KBM-7 (cell line): Measurements from ENCODE around the gene ACTN4.

Experiments used
- DNase-seq: peaks from one replicate; pipeline ENCODE4 v3.0.0-alpha.2; 2015
- in situ Hi-C: fragments of 300-500 bp; cut with MboI; formaldehyde crosslinking; loops from 2 replicates; pipeline ENCODE4 v1.14.3; 2020; ENCODE audit warnings: low sequenced_read_pairs, low pct_unique_long_range_greater_than_20kb, mixed read lengths

The ACTN4 gene

DNA sequence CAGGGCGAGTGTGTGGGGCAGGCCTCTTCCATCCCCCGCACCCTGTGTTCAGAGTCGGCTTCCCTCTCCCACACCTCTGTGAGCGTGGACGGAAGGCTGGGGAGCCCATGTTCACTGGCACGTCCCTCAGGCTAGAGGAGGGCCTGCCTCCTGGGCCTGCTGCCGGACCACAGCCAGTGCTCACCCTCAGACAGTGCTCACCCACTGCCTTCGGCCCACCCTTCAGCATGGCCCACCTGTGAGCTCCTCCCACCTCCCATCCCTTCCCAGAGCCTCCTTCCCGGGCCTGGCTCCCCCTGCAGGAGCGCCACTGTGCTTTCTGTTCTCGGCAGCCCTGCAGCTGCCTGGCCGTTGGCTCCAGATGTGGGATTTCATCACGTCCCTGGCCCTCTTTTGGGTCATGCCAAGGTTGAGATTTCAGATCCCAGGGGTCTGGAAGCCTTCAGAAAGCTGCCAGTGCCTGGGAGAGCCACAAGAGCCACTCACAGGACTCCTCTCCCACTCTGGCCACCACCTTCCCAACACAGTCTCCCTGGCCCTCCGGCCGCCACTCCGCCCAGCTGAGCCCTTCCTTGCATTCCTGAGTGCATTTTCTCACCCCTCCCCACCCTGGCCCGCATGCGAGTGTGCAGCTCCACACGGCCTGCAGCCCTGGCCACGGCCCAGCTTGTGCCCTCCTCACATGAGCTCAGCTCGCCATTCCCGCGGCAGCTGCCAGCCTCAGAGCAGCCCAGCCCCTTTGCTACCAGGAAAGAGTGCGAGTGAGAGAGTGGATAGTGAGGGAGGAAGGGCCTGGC, 71.5 kb downstream of the ACTN4 start:
- in situ Hi-C loops = no loop called here
- DNase-seq = no peak

DNA sequence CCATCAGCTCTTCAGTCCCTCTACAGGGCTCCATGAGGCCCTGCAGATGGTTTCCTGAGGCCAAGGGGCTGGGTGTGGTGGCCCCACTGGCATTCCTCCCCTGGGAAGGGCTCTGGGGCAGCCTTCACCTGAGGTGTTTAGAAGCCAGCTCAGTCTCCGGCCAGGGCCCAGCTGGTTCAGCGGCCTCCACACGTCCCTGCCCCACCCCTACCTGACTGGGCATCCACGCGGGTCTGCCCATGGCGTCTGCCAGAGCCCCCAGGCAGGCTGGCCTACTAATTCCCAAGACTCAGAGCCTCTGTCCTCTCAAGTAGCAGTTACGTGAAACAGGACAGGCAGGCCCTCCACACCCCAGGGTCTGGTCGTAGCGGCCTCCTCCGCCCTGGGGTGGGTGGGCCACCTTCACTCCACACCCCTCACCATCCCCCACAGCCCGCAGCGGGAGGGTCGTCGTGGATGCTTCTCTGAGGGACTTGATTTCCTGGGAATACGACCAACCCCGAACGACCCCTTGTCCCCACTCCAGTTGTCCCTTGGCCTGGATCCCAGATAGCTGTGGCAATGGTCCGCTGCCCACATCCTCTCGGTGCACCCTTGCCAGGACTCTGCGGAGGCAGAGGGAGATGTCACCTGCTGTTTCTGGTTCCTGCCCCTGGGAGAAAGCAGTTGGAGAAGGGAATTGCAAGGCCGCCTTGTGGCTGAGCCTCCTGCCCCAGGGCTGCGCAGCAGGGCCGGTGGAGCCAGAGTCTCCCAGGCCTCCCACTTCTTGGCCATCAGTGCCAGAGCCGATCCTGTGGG, 72.5 kb downstream of the ACTN4 start:
- no peak for DNase-seq
- in situ Hi-C loops = no loop called here

DNA sequence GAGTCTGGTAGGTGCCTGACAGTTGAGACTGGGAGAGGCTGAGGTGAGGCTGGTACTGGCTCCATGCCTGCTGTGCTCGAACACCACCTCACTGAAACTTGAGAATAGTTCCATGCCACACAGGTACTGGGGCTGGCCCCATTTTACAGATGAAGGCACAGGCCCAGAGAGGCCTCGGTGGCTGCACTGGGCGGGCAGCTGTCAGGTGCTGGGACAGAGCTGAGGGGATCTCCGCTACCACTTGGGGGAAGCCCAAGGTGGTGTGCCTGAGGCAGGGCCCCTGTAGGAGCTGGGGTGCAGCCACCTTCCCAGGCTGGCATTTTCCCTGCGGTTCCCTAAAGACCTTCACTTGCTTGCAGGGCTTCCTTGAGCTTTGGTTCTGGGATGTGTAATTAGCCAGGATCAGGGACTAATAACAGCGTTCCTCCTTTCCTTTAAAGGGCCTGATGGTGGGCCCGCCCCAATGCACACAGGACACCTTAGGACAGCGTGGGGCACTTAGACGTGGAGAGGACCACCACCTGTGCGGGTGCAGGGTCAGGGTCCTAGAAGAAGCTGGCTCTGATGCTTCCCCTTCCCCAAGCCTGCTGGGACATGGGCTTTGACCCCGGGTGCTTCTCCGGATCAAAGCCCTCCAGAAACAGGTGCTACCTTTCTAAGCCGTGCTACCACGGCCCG, 73.2 kb downstream of the ACTN4 start:
- in situ Hi-C loops = no loop called here
- DNase-seq = no peak

GRCh38 chr19:38721496-38721895, 74.0 kb downstream of the ACTN4 start:
- DNase-seq = no peak
- in situ Hi-C loops = no loop called here

DNA sequence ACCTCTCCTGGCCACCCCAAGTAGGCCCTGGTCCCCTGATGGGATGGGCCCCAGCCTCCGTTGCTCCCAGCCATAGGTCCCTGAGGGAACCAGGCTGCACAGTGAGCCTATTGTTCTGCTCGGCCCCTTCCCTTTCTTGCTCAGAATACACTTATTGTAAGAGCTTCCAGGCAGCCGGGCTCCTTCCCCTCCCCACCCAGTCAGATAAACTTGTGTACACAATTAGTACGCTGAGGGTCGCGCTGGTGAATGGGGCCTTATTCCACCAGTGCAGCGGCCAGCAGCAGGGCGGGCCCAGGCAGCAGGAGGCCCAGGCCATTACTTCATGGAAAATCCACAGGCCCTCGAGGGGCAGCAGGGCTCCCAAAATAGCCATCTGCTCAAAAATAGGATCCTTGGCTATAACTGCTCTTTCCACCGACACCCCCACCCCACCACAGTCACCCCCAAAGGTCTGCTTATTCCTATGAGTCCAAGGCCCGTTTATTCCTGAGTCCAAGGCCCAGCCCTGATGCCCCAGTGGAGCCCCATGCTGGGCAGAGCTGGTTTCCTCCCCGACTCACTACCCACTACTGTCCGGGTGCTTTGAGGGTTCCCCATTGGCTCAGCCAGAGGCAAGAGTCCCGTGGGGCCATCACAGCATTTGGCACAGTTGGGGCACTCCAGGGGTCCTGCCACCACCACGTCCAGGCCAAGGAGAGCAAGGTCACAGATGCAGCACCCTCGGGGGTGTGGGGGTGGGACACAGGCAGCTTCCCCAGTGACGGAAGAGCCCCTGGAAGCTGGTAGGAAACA, 74.7 kb downstream of the ACTN4 start:
- DNase-seq = no peak
- in situ Hi-C loops = no loop called here

GRCh38 chr19:38722947-38723605, 75.6 kb downstream of the ACTN4 start:
- in situ Hi-C loops = no loop called here

DNA sequence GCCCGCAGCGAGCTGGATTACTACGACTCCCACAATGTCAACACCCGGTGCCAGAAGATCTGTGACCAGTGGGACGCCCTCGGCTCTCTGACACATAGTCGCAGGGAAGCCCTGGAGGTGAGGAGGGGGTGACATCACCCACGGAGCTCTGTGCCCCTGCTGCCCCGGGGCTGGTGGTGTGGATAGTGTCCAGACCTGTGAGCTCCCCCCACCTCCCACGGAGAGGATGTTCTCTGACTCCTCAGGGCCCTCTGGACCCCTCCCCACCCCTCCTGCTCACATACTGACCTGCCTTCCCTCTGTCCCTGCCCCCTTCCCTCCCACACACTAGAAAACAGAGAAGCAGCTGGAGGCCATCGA, 76.1 kb downstream of the ACTN4 start:
- no peak for DNase-seq
- in situ Hi-C loops = no loop called here

More at GRCh38 chr19:38722947-38723605, 75.6 kb downstream of the ACTN4 start:
- no peak for DNase-seq

- in situ Hi-C loops = no loop called here
- DNase-seq = no peak
Observed at GRCh38 chr19:38723990-38724854, 76.8 kb downstream of the ACTN4 start.

- DNase-seq = no peak
- in situ Hi-C loops = no loop called here
Observed at GRCh38 chr19:38725469-38726283, 78.2 kb downstream of the ACTN4 start.

- in situ Hi-C loops = no loop called here
- no peak for DNase-seq
Observed at GRCh38 chr19:38726284-38726673, 78.8 kb downstream of the ACTN4 start.

DNA sequence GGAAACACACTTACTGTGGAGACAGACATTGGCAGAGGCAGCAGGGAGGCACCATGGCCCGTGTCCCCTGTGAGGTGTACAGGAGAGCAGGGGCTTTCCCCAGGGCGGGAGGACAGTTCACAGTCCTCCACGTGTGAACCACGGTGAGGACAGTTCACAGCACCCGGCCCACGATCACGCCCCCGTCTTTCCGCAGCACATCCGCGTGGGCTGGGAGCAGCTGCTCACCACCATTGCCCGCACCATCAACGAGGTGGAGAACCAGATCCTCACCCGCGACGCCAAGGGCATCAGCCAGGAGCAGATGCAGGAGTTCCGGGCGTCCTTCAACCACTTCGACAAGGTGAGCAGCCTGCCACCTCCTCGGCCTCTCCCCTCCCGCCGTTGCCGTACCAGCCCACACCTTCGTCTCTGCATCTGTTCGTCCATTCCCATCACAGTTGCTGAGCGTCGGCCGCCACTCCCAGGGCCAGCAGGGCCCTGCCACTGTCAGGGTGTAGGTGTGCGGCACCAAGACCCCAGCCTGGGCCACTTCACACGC, 79.4 kb downstream of the ACTN4 start:
- in situ Hi-C loops = no loop called here
- DNase-seq = no peak

DNA sequence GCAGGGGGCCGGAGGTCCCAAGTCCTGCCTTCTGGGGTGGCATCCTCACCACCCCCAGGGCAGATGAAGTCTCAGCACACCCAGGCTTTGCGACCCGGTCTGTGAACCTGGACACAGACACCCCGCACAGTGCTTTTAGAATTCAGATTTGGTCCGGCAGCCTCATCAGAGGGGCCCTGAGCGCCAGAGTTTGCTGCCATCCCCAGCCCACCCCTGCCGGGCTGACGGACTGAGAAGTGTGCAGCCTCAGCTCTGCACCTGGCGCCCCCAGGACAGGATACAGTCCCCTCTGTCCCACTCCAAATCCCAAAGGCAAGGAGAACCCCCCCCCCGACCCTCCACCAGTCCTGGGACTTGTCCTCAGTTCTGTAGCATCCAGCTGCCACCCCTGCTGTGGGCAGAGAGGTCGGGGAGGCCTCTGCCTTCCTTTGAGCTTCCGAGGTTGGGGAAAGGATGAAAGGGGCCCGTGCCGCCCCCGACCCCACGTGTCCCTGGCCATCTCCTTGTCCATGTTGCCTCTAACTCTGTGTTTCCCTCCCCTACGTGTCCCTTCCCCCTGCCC, 79.9 kb downstream of the ACTN4 start:
- DNase-seq = no peak
- in situ Hi-C loops = no loop called here

DNA sequence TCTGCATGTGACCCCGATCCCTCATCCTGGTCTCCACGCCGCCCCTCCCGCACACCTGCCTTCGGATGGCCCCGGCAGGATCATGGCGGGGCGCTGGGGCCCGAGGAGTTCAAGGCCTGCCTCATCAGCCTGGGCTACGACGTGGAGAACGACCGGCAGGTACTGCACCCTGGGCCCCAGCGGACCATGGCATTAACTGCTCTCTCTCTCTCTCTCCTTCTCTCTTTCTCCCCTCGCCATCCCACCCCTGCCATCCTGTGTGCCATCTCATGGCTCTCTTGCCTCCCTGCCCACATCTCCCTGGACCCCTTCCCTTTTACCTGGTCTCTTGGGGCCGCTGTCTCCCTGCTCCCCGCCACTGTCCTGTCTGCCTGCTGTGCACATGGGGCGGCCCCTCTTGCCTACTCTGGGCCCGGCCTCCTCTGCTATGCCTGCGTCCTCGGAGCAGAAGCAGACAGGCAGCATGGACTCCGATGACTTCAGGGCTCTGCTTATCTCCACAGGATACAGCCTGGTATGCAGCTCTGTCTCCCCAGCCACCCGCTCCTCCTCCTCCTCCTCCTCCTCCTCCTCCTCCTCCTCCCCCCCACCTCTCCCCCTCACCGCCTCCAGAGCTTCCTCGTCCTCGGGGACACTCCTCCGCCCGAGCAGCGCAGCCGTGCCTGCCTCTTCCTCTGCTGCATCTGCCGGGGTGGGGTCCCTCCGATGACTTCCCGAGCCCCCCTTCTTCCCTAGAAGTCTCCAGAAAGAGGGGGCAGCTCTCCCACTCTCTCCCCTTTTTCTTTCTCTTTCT, 80.6 kb downstream of the ACTN4 start:
- in situ Hi-C loops = no loop called here
- DNase-seq = peak; percentile 38

DNA sequence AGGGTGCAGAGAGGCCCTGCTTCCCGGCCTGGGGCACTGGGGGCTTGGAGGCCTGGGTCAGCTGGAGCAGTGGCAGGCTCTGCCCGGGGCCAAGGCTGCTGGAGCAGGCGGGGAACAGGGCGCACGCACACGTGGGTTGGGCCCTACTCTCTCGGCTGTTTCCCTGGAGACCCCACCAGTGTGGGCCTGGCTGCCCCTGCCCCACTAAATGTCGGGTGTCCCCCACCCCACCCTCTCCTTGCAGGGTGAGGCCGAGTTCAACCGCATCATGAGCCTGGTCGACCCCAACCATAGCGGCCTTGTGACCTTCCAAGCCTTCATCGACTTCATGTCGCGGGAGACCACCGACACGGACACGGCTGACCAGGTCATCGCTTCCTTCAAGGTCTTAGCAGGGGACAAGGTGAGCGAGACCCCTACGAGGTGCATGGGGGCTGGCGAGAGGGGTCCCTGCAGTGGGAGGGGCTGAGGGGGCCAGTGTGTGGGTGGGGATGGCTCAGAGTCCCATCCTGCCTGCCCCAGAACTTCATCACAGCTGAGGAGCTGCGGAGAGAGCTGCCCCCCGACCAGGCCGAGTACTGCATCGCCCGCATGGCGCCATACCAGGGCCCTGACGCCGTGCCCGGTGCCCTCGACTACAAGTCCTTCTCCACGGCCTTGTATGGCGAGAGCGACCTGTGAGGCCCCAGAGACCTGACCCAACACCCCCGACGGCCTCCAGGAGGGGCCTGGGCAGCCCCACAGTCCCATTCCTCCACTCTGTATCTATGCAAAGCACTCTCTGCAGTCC, 81.5 kb downstream of the ACTN4 start:
- DNase-seq = no peak
- in situ Hi-C loops = no loop called here
